OCI-LY1 (cell line): ENCODE measurements around the gene CAPN12.
A peak's percentile ranks its signal among the peaks of the same experiment; 100 is the strongest.
"Not testable (repeated sequence)": the region's sequence is repeated elsewhere in the genome, so short reads cannot be mapped to it uniquely, and the experiment has no call there.

Experiments
- H2AFZ ChIP-seq: fragments of 200-600 bp; sonication (generic), shearing (Covaris generic); 2 replicates; pipeline ENCODE4 v1.6.0; 2014; ENCODE audit warnings: antibody characterized with exemption, mild to moderate bottlenecking, low read length
- H3F3A ChIP-seq: fragments of 200-600 bp; sonication (generic), shearing (Covaris generic); 2 replicates; pipeline ENCODE4 v1.6.0; 2014; ENCODE audit warnings: mild to moderate bottlenecking, antibody characterized with exemption, low read length, moderate library complexity; ENCODE audit not compliant: insufficient read depth
- H3K27ac ChIP-seq: fragments of 200-600 bp; sonication (generic); 2 replicates; pipeline ENCODE4 v1.5.1; 2014; ENCODE audit warnings: low read length, mixed run types, mild to moderate bottlenecking, low read depth; ENCODE audit not compliant: poor library complexity, severe bottlenecking
- H3K27me3 ChIP-seq: fragments of 200-600 bp; sonication (generic); 2 replicates; pipeline ENCODE4 v1.6.0; 2014; ENCODE audit warnings: antibody characterized with exemption, mild to moderate bottlenecking, low read length, moderate library complexity; ENCODE audit not compliant: insufficient read depth
- H3K36me3 ChIP-seq: fragments of 200-600 bp; sonication (generic); 2 replicates; pipeline ENCODE4 v1.6.1; 2014; ENCODE audit warnings: mild to moderate bottlenecking, antibody characterized with exemption, low read length, moderate library complexity, mixed read lengths; ENCODE audit not compliant: insufficient read depth
- H3K4me1 ChIP-seq: fragments of 200-600 bp; sonication (generic); 2 replicates; pipeline ENCODE4 v1.5.1; 2014; ENCODE audit warnings: mild to moderate bottlenecking, low read length, moderate library complexity; ENCODE audit not compliant: insufficient read depth, severe bottlenecking
- H3K4me2 ChIP-seq: fragments of 200-600 bp; sonication (generic), shearing (Covaris generic); 2 replicates; pipeline ENCODE4 v1.6.1; 2014; ENCODE audit warnings: low read length
- H3K4me3 ChIP-seq: fragments of 200-600 bp; sonication (generic); 2 replicates; pipeline ENCODE4 v1.5.1; 2014; ENCODE audit warnings: low read length, low read depth, mild to moderate bottlenecking, mixed read lengths; ENCODE audit not compliant: poor library complexity, severe bottlenecking
- H3K79me2 ChIP-seq: fragments of 200-600 bp; shearing (Covaris generic); 2 replicates; pipeline ENCODE4 v1.6.1; 2016; ENCODE audit warnings: mixed run types, low read length, mixed read lengths; ENCODE audit not compliant: insufficient read depth
- H3K9ac ChIP-seq: fragments of 200-600 bp; sonication (generic), shearing (Covaris generic); 2 replicates; pipeline ENCODE4 v1.6.1; 2014; ENCODE audit warnings: mild to moderate bottlenecking, low read length, mixed read lengths
- H3K9me2 ChIP-seq: fragments of 200-600 bp; sonication (generic), shearing (Covaris generic); 2 replicates; pipeline ENCODE4 v1.6.1; 2014; ENCODE audit warnings: low read depth, mild to moderate bottlenecking, low read length, mixed read lengths
- H3K9me3 ChIP-seq: fragments of 200-600 bp; shearing (Covaris generic); 2 replicates; pipeline ENCODE4 v1.6.1; 2014; ENCODE audit warnings: low read length, mixed read lengths
- H4K20me1 ChIP-seq: fragments of 200-600 bp; sonication (generic), shearing (Covaris generic); 2 replicates; pipeline ENCODE4 v1.6.0; 2016; ENCODE audit warnings: mild to moderate bottlenecking, low read length; ENCODE audit not compliant: insufficient read depth
- EZH2 ChIP-seq: fragments of 200-600 bp; sonication (generic), shearing (Covaris generic); IDR thresholded peaks from 2 replicates; pipeline ENCODE4 v1.8.0; 2017; ENCODE audit warnings: borderline replicate concordance, mixed run types, mild to moderate bottlenecking, antibody characterized with exemption, low read length, moderate library complexity, mixed read lengths
- TF ChIP-seq, protein P1 (sequence below): fragments of 200-600 bp; sonication (generic), shearing (Covaris generic); IDR thresholded peaks from 2 replicates; pipeline ENCODE4 v1.5.1; 2017; ENCODE audit warnings: mild to moderate bottlenecking, antibody characterized with exemption, low read length, moderate library complexity, mixed read lengths

The CAPN12 gene

DNA sequence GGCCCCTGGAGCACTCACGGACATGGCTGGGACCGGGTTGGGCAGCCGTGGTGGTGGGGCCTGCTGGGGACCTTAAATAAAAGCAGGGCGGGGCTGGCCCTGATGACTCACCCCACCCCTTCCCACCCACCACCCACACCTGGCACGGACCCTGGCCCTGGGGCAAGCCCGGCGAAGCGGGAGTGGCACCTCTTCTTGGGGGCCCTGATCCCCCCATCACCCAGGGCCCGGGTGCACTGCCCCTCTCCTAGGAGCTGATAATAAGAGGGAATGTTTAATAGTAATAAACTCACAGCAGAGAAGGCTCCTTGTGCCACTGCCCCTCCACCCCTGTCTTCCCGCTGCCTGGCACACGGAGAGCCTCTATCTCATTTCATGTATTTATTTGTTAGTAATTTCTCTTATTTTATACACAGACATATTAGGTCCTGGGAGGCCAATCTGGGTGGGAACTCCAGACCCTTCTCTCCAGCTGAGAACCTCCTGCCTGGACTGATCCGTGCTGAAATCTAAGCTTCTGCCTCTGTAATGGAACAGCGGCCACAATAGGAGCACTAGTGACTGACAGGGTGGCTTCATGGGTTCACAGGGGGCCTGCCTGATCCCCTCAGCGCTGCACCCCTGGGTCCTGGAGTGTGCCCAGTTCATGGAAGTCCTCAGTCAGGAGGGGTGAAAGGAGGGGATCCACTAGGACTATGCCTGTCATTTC lies 29.3 kb upstream of the CAPN12 start, which contains the start of gene LGALS7:
Gene LGALS7 (minus strand): TSS at position 49 of the 709 bp plus-strand sequence. CDS start 25 bp downstream, at position 24.
- Histone ChIP-seq H3K27ac (no peak within 1 kb of the TSS), H3K9me2 (no peaks in the 10 kb centered on the region), H3K4me3 (no peak within 1 kb of the TSS)

DNA sequence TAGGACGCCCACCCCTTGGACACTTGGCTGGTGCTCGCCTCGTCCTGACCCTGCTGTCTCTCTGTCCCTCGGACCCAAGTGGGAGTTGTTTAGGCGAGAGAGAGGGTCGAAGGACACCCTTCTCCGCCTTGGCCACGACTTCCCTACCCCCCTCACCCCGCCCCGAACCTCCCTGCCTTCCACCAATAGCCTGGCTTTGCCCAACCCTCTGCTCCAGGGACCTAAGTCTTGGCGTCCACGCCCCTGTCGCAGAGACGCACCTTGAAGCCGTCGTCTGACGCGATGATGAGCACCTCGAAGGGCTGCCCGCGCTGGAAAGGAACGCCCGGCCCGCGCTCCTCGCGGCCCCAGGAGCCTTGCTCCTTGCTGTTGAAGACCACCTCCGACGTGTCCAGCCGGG lies 27.3 kb upstream of the CAPN12 start:
- not testable (repeated sequence) for H3K9ac ChIP-seq, H3K4me2 ChIP-seq, H3F3A ChIP-seq, H3K27ac ChIP-seq, H4K20me1 ChIP-seq, H3K9me2 ChIP-seq, H3K79me2 ChIP-seq, H3K36me3 ChIP-seq, H3K9me3 ChIP-seq, H3K27me3 ChIP-seq, H3K4me3 ChIP-seq, H2AFZ ChIP-seq
- H3K4me1 ChIP-seq = peaks cover 14% of the 10 kb centered on the region

More for the DNA sequence above, 29.3 kb upstream of the CAPN12 start, which contains the start of gene LGALS7:
- Histone ChIP-seq H3K4me2 (no peak within 1 kb of the TSS), H3K4me1 (peaks cover 14% of the 10 kb centered on the region), H3F3A (no peaks in the 10 kb centered on the region), H3K9ac (no peak within 1 kb of the TSS), H3K36me3 (no peaks in the 10 kb centered on the region), H3K79me2 (no peaks in the 10 kb centered on the region), H3K9me3 (no peaks in the 10 kb centered on the region), H4K20me1 (no peaks in the 10 kb centered on the region), H3K27me3 (no peaks in the 10 kb centered on the region), H2AFZ (no peak within 1 kb of the TSS)
- TF ChIP-seq EZH2 = no peak
- TF ChIP-seq, protein P1, sequence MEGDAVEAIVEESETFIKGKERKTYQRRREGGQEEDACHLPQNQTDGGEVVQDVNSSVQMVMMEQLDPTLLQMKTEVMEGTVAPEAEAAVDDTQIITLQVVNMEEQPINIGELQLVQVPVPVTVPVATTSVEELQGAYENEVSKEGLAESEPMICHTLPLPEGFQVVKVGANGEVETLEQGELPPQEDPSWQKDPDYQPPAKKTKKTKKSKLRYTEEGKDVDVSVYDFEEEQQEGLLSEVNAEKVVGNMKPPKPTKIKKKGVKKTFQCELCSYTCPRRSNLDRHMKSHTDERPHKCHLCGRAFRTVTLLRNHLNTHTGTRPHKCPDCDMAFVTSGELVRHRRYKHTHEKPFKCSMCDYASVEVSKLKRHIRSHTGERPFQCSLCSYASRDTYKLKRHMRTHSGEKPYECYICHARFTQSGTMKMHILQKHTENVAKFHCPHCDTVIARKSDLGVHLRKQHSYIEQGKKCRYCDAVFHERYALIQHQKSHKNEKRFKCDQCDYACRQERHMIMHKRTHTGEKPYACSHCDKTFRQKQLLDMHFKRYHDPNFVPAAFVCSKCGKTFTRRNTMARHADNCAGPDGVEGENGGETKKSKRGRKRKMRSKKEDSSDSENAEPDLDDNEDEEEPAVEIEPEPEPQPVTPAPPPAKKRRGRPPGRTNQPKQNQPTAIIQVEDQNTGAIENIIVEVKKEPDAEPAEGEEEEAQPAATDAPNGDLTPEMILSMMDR = no peak

DNA sequence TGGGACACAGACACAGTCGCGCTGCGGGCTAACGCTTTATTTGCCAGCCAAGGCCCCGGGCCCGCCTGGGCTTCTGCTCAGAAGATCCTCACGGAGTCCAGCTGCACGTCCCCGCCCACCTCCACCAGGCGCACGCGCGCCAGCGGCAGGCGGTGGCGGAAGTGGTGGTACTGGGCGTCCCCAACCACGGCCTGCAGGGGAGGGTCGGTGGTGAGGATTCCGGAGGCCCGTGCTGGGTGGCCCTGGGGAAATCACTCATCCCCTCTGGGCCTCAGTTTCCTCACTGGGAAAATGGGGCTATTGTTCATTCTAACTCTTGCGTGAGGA lies 26.6 kb upstream of the CAPN12 start:
- H3K9me2 ChIP-seq, H4K20me1 ChIP-seq, H3K9ac ChIP-seq, H3K36me3 ChIP-seq, H3F3A ChIP-seq, H3K79me2 ChIP-seq, H3K4me2 ChIP-seq, H3K27ac ChIP-seq, H3K9me3 ChIP-seq, H3K27me3 ChIP-seq, H2AFZ ChIP-seq, H3K4me3 ChIP-seq: not testable (repeated sequence)
- H3K4me1 ChIP-seq = peaks cover 14% of the 10 kb centered on the region

DNA sequence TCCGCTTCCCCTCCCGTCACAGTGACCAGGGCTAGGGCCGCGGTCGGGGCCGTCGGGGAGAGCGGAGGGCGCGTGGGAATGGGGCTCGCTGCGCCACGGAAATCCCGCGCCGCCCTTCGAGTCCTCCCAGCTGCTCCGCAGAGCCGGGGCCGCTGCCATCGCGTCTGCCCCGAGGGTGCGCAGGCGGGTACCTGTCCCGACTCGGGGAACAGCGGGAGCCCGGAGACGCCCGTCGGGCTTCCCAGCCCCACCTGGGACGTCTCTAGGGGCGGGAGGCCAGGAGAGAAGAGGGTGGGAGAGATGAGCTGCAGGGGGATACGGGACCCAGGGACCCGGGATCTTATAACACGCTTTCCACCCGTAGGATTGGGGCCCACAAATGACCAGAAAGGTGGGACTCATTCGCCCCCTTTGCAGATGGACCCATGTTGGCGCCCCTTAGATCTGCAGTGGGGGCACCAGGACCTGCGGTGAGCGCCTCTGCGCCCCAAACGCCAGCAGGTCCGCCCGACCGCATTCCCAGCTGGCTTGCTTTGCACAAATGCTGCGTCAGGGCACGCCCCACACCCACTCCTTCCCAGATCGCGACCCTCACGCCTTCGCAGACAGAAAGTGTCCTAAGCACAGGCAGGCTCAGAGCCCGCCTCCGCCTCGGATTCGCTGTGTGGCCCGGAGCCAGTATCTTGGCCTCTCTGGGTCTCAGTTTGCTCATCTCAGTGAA lies 26.1 kb upstream of the CAPN12 start:
- not testable (repeated sequence) for H3K9me2 ChIP-seq, H3K9ac ChIP-seq, H3K27ac ChIP-seq, H3K36me3 ChIP-seq, H2AFZ ChIP-seq, H3K9me3 ChIP-seq, H3K79me2 ChIP-seq, H3F3A ChIP-seq, H4K20me1 ChIP-seq, H3K27me3 ChIP-seq
- H3K4me3 ChIP-seq = peak overlapping the region; percentile 51
- peak overlapping the region; percentile 57; the same call in 1 of the 2 replicates for H3K4me2 ChIP-seq
- H3K4me1 ChIP-seq = peaks cover 14% of the 10 kb centered on the region
